ENCODE data around the gene PEX5L.

GRCh38 chr3:179981646-179982045 is 55.1 kb downstream of the PEX5L start:
- no peak for TF ChIP-seq CTCF (conservative IDR thresholded peaks at IDR 0.05; ENCODE audit: low read depth in 2 of 2)
- TF ChIP-seq POLR2AphosphoS5 (IDR thresholded peaks at IDR 0.05; ENCODE audit: low read depth): no peak
- TF ChIP-seq EZH2 (IDR thresholded peaks at IDR 0.05; ENCODE audit: low read depth, unreplicated experiment): no peak
- no peak for TF ChIP-seq CREB1 (CRISPR knock-in tag; IDR thresholded peaks at IDR 0.05; ENCODE audit: low read depth)
- TF ChIP-seq REST (IDR thresholded peaks at IDR 0.05; ENCODE audit: unreplicated experiment): no peak
- no peak for TF ChIP-seq EZH2phosphoT487 (IDR thresholded peaks at IDR 0.05; ENCODE audit: unreplicated experiment)
- no peak for TF ChIP-seq NANOG (IDR thresholded peaks at IDR 0.05; ENCODE audit: borderline replicate concordance)
